Stimulated activated naive B cell treated with anti-CD40 and anti-IgM and Interleukin-4, amounts not matched to agents 10 μg/mL and 1 μg/mL and 100 μg/mL, for 72 hours (primary cell): ENCODE data around the gene CD79A.

Source experiments
- ATAC-seq, 2 donors: fragments of 150-1000 bp; cut with Tn5 transposase; replicated peaks; 2 replicates each; pipeline ENCODE4 v1.10.0; 2021; ENCODE audit warnings: moderate library complexity in 1 of 2
- DNase-seq: peaks from one replicate; pipeline ENCODE4 v3.0.0; 2021
- H3K27ac Mint-ChIP-seq: one replicate; pipeline ENCODE4 v1.8.0; 2022; ENCODE audit warnings: mild to moderate bottlenecking, mixed read lengths
- H3K27me3 Mint-ChIP-seq, 2 donors: one replicate each; pipeline ENCODE4 v1.8.0; 2022; ENCODE audit warnings: mixed read lengths in 2 of 2
- H3K36me3 Mint-ChIP-seq, 2 donors: one replicate each; pipeline ENCODE4 v1.8.0; 2022; ENCODE audit warnings: mixed read lengths in 2 of 2, mild to moderate bottlenecking in 1 of 2
- H3K4me1 Mint-ChIP-seq, 2 donors: one replicate each; pipeline ENCODE4 v1.8.0; 2022; ENCODE audit warnings: mixed read lengths in 2 of 2, mild to moderate bottlenecking in 1 of 2
- H3K4me3 Mint-ChIP-seq, 2 donors: one replicate each; pipeline ENCODE4 v1.8.0; 2022; ENCODE audit warnings: mild to moderate bottlenecking in 2 of 2, mixed read lengths in 2 of 2, moderate library complexity in 1 of 2
- H3K9me3 Mint-ChIP-seq, 2 donors: one replicate each; pipeline ENCODE4 v1.8.0; 2022; ENCODE audit warnings: mixed read lengths in 2 of 2, mild to moderate bottlenecking in 1 of 2

Gene CD79A

DNA sequence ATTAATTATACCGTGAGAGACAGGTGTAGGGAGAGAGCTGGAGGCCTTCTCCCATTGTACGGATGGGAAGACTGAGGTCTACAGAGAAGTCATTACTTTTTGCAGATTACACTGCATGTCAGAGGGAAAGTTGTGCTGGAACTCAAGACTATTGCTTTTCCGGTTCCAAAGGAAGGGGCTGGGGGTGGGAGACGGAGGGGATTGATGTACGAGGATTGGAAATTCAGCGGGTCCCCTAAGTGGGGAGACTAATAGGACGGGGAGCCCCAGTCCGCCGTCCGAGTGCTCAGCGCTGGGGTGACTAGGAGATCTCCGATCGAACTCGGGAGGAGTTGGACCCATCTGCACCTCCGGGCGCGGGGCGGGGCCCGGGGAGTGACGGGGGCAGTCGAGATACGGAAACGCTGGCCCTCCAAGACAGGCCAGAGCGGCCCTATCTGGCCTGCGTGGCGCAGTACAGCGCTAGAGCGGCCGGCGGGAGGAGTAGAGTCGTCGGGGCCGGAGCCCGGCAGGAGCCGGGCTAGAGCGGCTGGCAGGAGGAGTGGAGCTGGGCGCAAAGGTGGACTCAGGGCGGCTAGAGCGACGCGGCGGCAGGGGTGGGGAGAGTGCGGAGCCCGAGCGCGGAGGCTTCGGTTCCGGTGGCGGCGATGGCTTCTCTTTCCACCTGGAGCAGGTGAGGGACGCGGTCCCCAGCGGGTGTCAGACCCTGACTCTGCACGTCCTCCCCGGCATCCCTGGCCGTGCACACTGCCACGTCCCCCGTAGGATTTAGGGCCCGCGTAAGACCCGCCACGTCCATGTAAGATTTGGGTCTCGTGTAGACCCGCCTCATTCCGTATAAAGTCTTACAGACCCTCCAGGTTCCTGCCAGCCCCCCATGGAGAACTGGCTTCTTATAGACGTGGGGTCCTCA lies 7.0 kb downstream of the CD79A start:
- H3K36me3 Mint-ChIP-seq: peaks cover 43 to 58% of the 10 kb centered on the region in 2 donors
- no peaks in the 10 kb centered on the region for H3K9me3 Mint-ChIP-seq
- peaks cover 51 to 88% of the 10 kb centered on the region in 2 donors for H3K4me1 Mint-ChIP-seq
- H3K27ac Mint-ChIP-seq: peak overlapping the region; percentile 99
- peak; percentile 96 for DNase-seq
- H3K4me3 Mint-ChIP-seq: peak overlapping the region; percentile 84 to 97
- peak; percentile 86 to 88 for ATAC-seq
- H3K27me3 Mint-ChIP-seq: no peaks in the 10 kb centered on the region

DNA sequence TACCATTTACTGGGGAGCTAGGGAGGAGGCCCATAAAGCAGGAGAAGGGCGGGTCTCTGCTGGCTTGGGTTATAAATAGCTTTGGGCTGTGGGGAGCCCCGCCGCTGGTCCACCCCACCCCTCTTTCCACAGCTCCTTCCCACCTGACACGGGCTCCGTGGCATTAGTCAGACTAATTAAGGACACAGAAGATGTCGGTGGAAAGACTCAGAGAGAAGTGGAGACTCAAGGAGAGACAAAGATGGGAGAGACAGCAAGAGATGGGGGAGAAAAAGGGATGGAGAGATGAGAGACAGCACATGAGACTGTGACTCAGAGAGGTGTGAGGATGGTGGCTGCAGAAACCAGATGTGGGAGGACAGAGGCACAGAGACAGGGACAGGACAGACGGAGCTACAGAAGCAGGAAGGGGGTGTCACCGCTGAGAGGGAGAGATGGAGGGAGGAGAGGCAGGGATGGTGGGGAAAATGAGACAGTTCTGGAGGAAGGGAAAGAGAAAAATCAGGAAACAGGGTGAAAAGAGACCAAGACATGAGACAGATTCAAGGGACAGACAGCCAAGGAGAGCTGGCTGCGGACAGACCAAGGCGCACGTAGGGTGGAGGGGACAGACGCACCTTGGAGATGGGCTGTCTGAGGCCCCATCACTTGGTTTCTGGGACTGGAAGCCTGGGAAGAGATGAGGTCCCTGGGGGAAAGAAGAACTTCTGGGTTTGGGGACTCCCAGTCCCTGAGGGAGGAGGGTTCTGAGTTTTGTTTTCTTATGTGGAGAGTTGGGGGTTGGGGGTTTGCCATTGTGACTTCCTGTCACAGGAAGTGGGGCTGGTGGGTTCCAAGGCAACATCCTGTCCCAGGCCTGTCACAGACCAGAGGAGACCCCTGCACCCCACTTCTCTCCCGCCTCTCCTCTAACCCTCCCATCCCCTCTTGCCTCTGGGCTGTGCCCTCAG lies 10.0 kb downstream of the CD79A start:
- H3K4me3 Mint-ChIP-seq: peak overlapping the region; percentile 69 to 77
- no peaks in the 10 kb centered on the region for H3K27me3 Mint-ChIP-seq
- peaks cover 40 to 49% of the 10 kb centered on the region in 2 donors for H3K36me3 Mint-ChIP-seq
- ATAC-seq (no peak), DNase-seq (no peak)
- peaks cover 49 to 72% of the 10 kb centered on the region in 2 donors for H3K4me1 Mint-ChIP-seq
- peak overlapping the region; percentile 60 for H3K27ac Mint-ChIP-seq
- H3K9me3 Mint-ChIP-seq: no peaks in the 10 kb centered on the region

DNA sequence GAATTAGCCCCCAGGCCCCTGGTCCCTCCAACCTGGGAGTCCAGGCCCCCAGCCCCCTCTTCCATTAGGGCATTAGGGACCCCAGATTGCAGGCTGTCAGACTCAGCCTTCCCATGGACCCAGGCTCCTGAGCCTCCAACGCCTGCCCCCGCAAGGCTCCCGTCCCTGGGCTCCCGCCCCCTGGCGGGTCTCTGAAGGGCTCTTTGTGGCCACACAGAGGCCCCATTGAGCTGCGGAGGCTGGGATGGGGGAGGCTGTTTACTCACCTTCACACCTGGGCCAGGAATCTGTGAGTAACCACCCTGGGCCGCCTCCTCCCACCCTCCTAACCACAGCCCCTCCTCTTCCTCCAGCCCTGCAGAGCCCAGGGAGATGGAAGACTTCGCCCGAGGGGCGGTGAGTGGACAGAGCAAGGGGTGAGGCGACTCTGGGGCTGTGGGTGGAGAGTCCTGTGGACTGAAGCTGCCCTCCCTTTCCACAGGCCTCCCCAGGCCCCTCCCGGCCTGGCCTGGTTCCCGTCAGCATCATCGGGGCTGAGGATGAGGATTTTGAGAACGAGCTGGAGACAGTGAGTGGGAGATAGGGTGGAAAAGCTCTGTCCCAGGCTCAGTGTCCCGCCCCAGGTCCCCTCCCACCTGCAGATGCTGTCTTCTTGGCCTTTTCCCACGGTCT lies 10.8 kb downstream of the CD79A start:
- H3K4me3 Mint-ChIP-seq: peak overlapping the region; percentile 69 to 77
- no peaks in the 10 kb centered on the region for H3K27me3 Mint-ChIP-seq
- H3K4me1 Mint-ChIP-seq: peaks cover 43 to 65% of the 10 kb centered on the region in 2 donors
- DNase-seq (peak; percentile 46), ATAC-seq (peak; percentile 11 to 15)
- peaks cover 36 to 43% of the 10 kb centered on the region in 2 donors for H3K36me3 Mint-ChIP-seq
- peak overlapping the region; percentile 60 for H3K27ac Mint-ChIP-seq
- no peaks in the 10 kb centered on the region for H3K9me3 Mint-ChIP-seq

DNA sequence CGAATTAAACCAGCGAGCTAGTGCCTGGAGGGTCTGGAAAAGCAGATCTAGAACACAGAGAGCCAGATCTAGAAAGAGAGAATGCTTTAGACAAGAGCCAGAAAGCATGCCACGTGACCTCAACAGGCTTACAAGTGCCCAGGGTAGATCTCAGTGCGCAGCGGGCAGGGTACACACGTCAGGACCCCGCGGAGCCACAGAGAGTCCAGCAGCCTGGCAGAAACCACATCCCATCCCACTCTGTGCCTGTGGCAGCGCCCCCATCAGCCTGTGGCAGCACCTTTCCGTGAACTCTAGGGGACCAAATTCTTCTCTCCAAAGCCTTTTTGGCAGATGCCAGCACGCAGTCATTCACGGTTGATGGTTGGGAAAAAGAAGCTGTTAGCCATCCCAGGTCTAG lies 11.8 kb downstream of the CD79A start:
- Mint-ChIP-seq H3K4me1 (peaks cover 46 to 68% of the 10 kb centered on the region in 2 donors), H3K9me3 (no peaks in the 10 kb centered on the region), H3K27me3 (no peaks in the 10 kb centered on the region), H3K27ac (no peak overlapping the region), H3K36me3 (peaks cover 35 to 42% of the 10 kb centered on the region in 2 donors), H3K4me3 (no peak overlapping the region)
- no peak for ATAC-seq
- no peak for DNase-seq

DNA sequence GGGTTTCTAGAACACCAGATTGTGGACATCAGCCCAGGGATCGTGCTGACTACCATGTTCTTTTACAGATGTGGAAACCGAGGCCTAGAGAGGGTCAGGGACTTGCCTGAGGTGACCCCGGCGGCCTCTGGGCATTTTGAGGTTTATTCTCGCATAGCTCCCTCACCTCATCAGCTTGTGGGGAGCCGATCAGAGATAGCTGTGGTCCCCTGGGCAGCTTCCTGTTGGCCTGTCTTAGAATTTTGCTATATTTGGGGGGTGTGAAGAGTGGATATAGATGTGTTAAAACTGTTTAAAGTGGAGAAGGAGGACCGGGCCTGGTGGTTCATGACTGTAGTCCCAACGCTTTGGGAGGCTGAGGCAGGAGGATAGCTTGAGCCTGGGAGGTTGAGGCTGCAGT lies 12.8 kb downstream of the CD79A start:
- Mint-ChIP-seq H3K27ac (peak overlapping the region; percentile 68), H3K36me3 (peaks cover 35 to 44% of the 10 kb centered on the region in 2 donors), H3K4me3 (no peak overlapping the region), H3K9me3 (no peaks in the 10 kb centered on the region), H3K4me1 (peaks cover 49 to 65% of the 10 kb centered on the region in 2 donors), H3K27me3 (no peaks in the 10 kb centered on the region)
- no peak for ATAC-seq
- DNase-seq: no peak

DNA sequence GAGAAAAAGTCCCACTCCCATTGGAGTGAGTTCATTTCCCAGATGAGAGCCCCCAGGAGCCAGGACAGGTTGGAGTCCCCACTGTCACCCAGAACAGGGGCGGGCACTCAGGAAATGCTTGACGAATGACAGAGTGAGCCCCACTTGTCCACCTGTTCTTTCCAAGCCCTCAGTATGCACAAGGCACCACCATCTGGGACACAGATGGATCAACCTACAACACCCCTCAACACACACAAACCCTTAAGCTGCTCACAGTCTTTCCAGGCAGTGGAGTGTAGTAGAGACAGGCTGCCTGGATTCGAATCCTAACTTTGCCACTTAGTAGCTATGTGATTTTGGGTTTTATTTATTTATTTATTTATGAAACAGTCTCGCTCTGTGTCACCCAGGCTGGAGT lies 13.9 kb downstream of the CD79A start:
- H3K27me3 Mint-ChIP-seq: no peaks in the 10 kb centered on the region

DNA sequence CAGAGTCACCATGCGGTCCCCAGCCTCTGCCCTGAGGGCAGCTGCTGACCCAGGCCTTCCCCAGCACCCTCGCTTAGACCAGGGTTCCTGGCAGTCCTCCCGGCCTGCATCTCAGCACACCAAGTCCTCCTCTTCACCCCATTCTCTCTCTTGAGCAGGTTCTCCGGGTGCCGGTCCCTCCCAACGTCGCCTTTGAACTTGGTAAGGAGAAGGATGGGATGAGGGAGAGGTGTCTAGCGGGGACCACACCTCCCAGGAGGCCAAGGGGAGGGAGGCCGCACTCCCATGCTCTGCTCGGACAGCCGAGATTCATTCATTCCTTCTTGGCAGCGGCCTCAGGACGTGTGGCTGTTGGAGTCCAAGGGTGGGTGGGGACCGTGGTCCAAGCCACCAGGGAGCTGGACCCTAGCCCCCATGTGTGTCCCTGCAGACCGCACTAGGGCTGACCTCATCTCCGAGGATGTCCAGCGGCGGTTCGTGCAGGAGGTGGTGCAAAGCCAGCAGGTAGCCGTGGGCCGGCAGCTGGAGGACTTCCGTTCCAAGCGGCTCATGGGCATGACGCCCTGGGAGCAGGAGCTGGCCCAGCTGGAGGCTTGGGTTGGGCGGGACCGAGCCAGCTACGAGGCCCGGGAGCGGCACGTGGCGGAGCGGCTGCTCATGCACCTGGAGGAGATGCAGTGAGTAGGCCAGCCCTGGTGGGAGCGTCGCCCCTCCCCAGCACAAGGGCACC lies 15.3 kb downstream of the CD79A start:
- no peak for ATAC-seq
- Mint-ChIP-seq H3K36me3 (peaks cover 43 to 49% of the 10 kb centered on the region in 2 donors), H3K4me1 (peaks cover 39 to 56% of the 10 kb centered on the region in 2 donors), H3K27me3 (no peaks in the 10 kb centered on the region), H3K4me3 (no peak overlapping the region), H3K9me3 (no peaks in the 10 kb centered on the region), H3K27ac (peak overlapping the region; percentile 62)
- DNase-seq: no peak

More for the DNA sequence above, 13.9 kb downstream of the CD79A start:
- Mint-ChIP-seq H3K4me1 (peaks cover 48 to 62% of the 10 kb centered on the region in 2 donors), H3K4me3 (no peak overlapping the region), H3K9me3 (no peaks in the 10 kb centered on the region), H3K36me3 (peaks cover 41 to 47% of the 10 kb centered on the region in 2 donors), H3K27ac (no peak overlapping the region)
- no peak for DNase-seq
- ATAC-seq: no peak

DNA sequence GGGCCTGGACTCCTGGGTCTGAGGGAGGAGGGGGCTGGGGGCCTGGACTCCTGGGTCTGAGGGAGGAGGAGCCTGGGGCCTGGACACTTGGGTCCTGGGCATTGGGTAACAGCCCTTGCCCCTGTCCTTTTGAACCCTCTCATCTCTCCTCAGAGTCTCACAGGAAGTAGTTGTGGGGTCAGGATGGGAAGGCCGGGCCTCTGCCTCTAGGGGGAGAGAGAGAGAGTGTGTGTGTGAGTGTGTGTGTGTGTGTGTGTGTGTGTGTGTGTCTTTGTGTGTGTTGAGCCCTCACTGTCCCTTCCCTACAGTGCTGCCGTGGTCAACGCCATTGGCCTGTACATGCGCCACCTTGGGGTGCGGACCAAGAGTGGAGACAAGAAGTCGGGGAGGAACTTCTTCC lies 16.8 kb downstream of the CD79A start:
- Mint-ChIP-seq H3K36me3 (peaks cover 45 to 57% of the 10 kb centered on the region in 2 donors), H3K27ac (peak overlapping the region; percentile 33), H3K4me3 (no peak overlapping the region), H3K4me1 (peaks cover 34 to 51% of the 10 kb centered on the region in 2 donors), H3K27me3 (no peaks in the 10 kb centered on the region), H3K9me3 (no peaks in the 10 kb centered on the region)
- DNase-seq (no peak), ATAC-seq (peak; percentile 31 to 37)

DNA sequence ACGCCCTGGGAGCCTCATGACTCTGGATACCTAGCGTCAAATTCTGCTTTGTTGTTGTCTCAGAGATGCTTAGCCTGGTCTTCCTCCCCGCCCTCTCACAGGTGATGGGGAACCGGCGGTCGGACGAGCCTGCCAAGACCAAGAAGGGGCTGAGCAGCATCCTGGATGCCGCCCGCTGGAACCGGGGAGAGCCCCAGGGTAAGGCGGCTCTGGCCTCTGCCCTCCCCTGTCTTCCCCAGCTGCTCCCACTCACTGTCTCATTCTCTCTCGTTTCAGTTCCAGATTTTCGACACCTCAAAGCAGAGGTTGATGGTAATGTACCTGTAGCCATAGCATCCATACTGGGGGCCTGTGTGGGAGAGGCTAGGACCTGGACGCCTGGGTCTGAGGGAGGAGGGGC lies 17.3 kb downstream of the CD79A start:
- DNase-seq (no peak), ATAC-seq (peak; percentile 44 to 52)
- Mint-ChIP-seq H3K4me1 (peaks cover 33 to 47% of the 10 kb centered on the region in 2 donors), H3K27ac (no peak overlapping the region), H3K27me3 (no peaks in the 10 kb centered on the region), H3K9me3 (no peaks in the 10 kb centered on the region), H3K36me3 (peaks cover 44 to 57% of the 10 kb centered on the region in 2 donors), H3K4me3 (no peak overlapping the region)

DNA sequence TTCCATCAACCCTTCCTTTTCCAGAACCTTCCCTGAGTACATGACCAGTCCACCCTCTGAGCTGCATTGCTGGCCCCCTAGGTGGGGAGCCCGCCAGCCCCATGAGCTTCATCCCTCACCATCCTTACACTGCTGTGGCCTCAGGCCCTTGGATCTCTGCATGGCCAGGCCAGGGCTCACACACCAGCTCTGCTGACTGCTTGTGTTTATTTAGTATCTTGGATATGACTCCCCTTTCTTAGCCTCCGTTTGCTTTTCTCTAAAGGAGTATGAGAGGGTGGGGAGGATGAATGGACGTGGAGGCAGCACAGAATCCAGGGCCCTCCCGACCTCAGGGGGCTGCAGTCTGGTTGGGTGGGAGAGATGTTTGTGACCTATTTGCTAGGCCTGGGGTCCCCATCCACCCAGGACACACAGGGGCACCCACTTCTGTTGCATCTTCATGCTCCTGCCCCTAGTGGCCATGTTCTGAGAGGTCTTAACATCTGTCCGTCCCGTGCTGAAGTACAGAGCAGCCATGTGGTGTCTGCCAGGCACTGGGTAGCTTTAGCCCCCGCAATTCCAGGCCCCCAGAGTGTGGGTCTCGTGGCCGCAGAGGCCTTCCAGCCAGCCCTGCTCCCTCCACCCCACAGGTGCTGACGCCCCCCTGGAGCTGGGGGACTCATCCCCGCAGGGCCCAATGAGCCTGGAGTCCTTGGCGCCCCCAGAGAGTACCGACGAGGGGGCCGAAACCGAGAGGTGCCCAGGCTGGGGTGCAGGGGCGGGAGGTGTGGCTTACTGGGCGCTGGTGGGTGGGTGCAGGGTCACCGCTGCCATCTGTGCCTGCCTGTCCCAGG lies 18.9 kb downstream of the CD79A start:
- DNase-seq (no peak), ATAC-seq (peak; percentile 54 to 64)
- Mint-ChIP-seq H3K36me3 (peaks cover 41 to 53% of the 10 kb centered on the region in 2 donors), H3K4me1 (peaks cover 30 to 39% of the 10 kb centered on the region in 2 donors), H3K4me3 (no peak overlapping the region), H3K27ac (no peak overlapping the region), H3K9me3 (no peaks in the 10 kb centered on the region), H3K27me3 (no peaks in the 10 kb centered on the region)

DNA sequence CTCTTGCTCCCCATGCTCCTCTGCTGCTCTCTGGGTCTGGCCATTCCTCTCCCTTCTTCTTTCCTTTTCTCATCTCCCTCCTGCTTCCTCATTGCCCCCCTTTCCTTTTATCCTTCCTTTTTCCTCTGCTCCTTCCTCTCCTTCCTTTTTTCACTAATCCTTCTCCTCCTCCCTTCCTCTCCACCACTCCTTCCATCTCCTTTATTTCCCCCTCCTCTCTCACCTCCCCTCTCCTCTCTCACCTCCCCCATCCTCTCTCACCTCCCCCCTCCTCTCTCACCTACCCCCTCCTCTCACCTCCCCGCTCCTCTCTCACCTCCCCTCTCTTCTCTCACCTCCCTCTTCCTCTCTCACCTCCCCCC lies 19.5 kb downstream of the CD79A start:
- H3K27ac Mint-ChIP-seq: peak overlapping the region; percentile 21
- DNase-seq (no peak), ATAC-seq (no peak)
- H3K4me1 Mint-ChIP-seq: peaks cover 28 to 39% of the 10 kb centered on the region in 2 donors
- H3K9me3 Mint-ChIP-seq: no peaks in the 10 kb centered on the region
- no peak overlapping the region for H3K4me3 Mint-ChIP-seq
- H3K27me3 Mint-ChIP-seq: no peaks in the 10 kb centered on the region
- peaks cover 39 to 52% of the 10 kb centered on the region in 2 donors for H3K36me3 Mint-ChIP-seq

DNA sequence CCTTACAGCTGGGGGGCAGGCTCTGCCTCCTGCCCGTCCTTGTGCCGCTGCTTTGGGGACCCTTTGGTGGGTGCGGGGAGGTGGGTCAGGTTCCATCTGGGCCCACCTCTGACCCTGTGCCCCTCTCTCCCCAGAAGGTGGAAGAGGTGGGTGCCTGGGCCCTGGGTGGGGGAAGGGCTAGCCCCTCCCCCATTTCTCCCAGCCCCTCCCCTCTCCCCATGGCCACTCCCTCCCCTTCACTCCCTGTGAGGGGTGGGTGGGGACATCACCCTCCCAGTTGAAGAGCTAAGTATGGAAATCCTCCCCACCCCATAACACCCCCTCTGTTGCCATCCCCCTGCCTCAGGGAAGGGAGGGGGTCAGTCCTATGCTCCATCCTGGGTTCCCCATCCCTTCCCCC lies 20.1 kb downstream of the CD79A start:
- H3K27me3 Mint-ChIP-seq: no peaks in the 10 kb centered on the region
- peaks cover 30 to 39% of the 10 kb centered on the region in 2 donors for H3K4me1 Mint-ChIP-seq
- no peak overlapping the region for H3K4me3 Mint-ChIP-seq
- DNase-seq: no peak
- H3K9me3 Mint-ChIP-seq: no peaks in the 10 kb centered on the region
- H3K27ac Mint-ChIP-seq: no peak overlapping the region
- H3K36me3 Mint-ChIP-seq: peaks cover 41 to 55% of the 10 kb centered on the region in 2 donors
- no peak for ATAC-seq

DNA sequence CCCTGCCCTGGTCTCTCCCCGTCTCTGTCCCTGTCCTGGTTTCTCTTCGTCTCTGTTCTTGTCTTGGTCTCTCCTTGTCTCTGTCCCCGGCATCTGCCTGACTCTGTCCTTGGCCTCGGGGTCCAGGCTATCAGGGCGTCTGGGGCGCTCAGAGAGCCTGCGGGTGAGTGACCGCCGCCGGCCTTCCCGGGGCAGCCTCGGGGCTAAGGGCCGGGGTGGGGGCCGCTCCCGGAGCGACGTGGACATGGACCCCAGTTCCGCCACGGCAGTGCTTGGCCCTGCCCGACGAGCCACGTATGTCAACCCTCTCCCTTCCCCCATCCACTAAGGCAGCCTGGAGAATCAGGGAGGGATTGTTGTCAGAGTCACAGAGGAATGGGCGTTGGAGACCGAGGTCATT lies 20.7 kb downstream of the CD79A start:
- Mint-ChIP-seq H3K36me3 (peaks cover 41 to 60% of the 10 kb centered on the region in 2 donors), H3K4me1 (peaks cover 29 to 38% of the 10 kb centered on the region in 2 donors), H3K4me3 (no peak overlapping the region), H3K9me3 (no peaks in the 10 kb centered on the region), H3K27me3 (no peaks in the 10 kb centered on the region), H3K27ac (peak overlapping the region; percentile 72)
- DNase-seq: no peak
- no peak for ATAC-seq
